Endothelial cell of umbilical vein (primary cell): Measurements from ENCODE around the gene ESPNL. TPM values are rescaled to one million over a fixed set of nuclear protein-coding genes. Genes with fewer than 3 reads are reported as not detected.

ENCODE experiments used
- BruUV-seq: library from RNA; stranded (reverse); fragments of 400-500 nt; replicated peaks from 2 replicates; lab custom pipeline; 2021; lab: Mats Ljungman, UMichigan
- CTCF ChIA-PET: fragments of 300-600, 350-600 bp; sonication (Branson Sonifier 250); formaldehyde crosslinking; loops from one replicate; lab custom pipeline; 2021; ENCODE audit warnings: antibody characterized with exemption, inconsistent platforms; lab: Charles Lee
- POLR2A ChIA-PET: fragments of 300-600, 350-600 bp; sonication (Branson Sonifier 250); formaldehyde crosslinking; loops from one replicate; lab custom pipeline; 2021; ENCODE audit warnings: antibody characterized with exemption, inconsistent platforms; lab: Charles Lee
- DNase-seq: peaks from one replicate; pipeline ENCODE4 v3.0.0-alpha.2; 2011; ENCODE audit warnings: low read depth, low spot score
- FAIRE-seq: peaks from 2 replicates; lab custom pipeline; 2011; peaks lifted over from hg19 to GRCh38; lab: Jason Lieb, UNC
- H2AFZ ChIP-seq: 2 replicates; pipeline ENCODE4 v1.6.0; 2012; ENCODE audit warnings: low read depth, low read length, control low read depth, inconsistent platforms
- H3K27ac ChIP-seq: 2 replicates; pipeline ENCODE4 v1.5.1; 2011; ENCODE audit warnings: low read depth, mild to moderate bottlenecking, control low read depth, low read length, moderate library complexity; ENCODE audit not compliant: insufficient read depth
- H3K27me3 ChIP-seq, 2 experiments: 2 replicates each; pipeline versions ENCODE4 v1.6.0 to v1.6.1; 2011; ENCODE audit warnings: low read length in 2 of 2, mixed read lengths in 1 of 2; ENCODE audit not compliant: control insufficient read depth in 2 of 2, insufficient read depth in 2 of 2
- H3K36me3 ChIP-seq, 2 experiments: 2 replicates in 1 of 2; 3 replicates in 1 of 2; pipeline ENCODE4 v1.5.1; 2011; ENCODE audit warnings: low read length in 2 of 2, mild to moderate bottlenecking in 1 of 2, moderate library complexity in 1 of 2; ENCODE audit not compliant: control insufficient read depth in 2 of 2, insufficient read depth in 2 of 2; ENCODE audit errors: extremely low read depth in 1 of 2
- H3K4me1 ChIP-seq: 3 replicates; pipeline ENCODE4 v1.5.1; 2011; ENCODE audit warnings: mild to moderate bottlenecking, low read length; ENCODE audit not compliant: control insufficient read depth, insufficient read depth; ENCODE audit errors: extremely low read depth
- H3K4me2 ChIP-seq: 2 replicates; pipeline ENCODE4 v1.6.1; 2011; ENCODE audit warnings: low read length, control low read depth, mixed read lengths; ENCODE audit not compliant: insufficient read depth
- H3K4me3 ChIP-seq, 3 experiments: fragments of 200-600 bp in 1 of 3; sonication (generic), shearing (Covaris generic) in 1 of 3; replicated peaks in 1 of 3; 2 replicates each; pipeline ENCODE4 v1.5.1; 2011 to 2016; ENCODE audit warnings: control low read depth in 3 of 3, low read length in 3 of 3, mild to moderate bottlenecking in 2 of 3, inconsistent platforms in 1 of 3, low read depth in 1 of 3, moderate library complexity in 1 of 3; ENCODE audit not compliant: insufficient read depth in 1 of 3
- H3K79me2 ChIP-seq: 2 replicates; pipeline ENCODE4 v1.6.0; 2012; ENCODE audit warnings: low read length, inconsistent platforms; ENCODE audit not compliant: control insufficient read depth, insufficient read depth
- H3K9ac ChIP-seq: replicated peaks from 2 replicates; pipeline ENCODE3; 2011; ENCODE audit warnings: low read length, control low read depth; ENCODE audit not compliant: insufficient read depth; ENCODE audit errors: extremely low read depth
- H3K9me1 ChIP-seq: replicated peaks from 3 replicates; pipeline ENCODE4 v1.6.0; 2011; ENCODE audit warnings: mild to moderate bottlenecking, low read length; ENCODE audit not compliant: control insufficient read depth, insufficient read depth; ENCODE audit errors: extremely low read depth
- H3K9me3 ChIP-seq: replicated peaks from 2 replicates; pipeline ENCODE4 v1.5.1; 2012; ENCODE audit warnings: low read length, inconsistent platforms; ENCODE audit not compliant: control insufficient read depth, insufficient read depth
- H4K20me1 ChIP-seq: replicated peaks from 2 replicates; pipeline ENCODE3; 2011; ENCODE audit warnings: mild to moderate bottlenecking, low read length; ENCODE audit not compliant: control insufficient read depth, insufficient read depth; ENCODE audit errors: extremely low read depth
- JUN ChIP-seq: IDR thresholded peaks from 2 replicates; pipeline ENCODE4 v1.6.1; 2011; ENCODE audit warnings: borderline replicate concordance, low read depth; ENCODE audit not compliant: insufficient read length, insufficient read depth
- MYC ChIP-seq: IDR thresholded peaks from one replicate; pipeline ENCODE4 v1.6.1; 2011; ENCODE audit warnings: mild to moderate bottlenecking, low read depth, low read length
- POLR2AphosphoS5 ChIP-seq: IDR thresholded peaks from 2 replicates; pipeline ENCODE4 v1.6.1; 2012; ENCODE audit warnings: low read depth, mild to moderate bottlenecking, control low read depth, low read length, moderate library complexity; ENCODE audit not compliant: insufficient read depth
- dilution Hi-C: fragments of 300-500 bp; cut with MboI; formaldehyde crosslinking; loops from one replicate; pipeline ENCODE4 v1.15.0; 2019; ENCODE audit warnings: low sequenced_read_pairs; ENCODE audit not compliant: extremely low pct_ligation_motif_present
- intact Hi-C: fragments of 100-400 bp; cut with micrococcal nuclease; formaldehyde crosslinking; loops from one replicate; pipeline ENCODE4 v1.10.0; 2022
- polyA plus RNA-seq, 4 experiments: library from polyadenylated mRNA; depleted of rRNA in 3 of 4; stranded (reverse) in 3 of 4; unstranded in 1 of 4; fragments of >200 nt; gene quantifications; 2 replicates each; pipeline versions ENCODE4 v1.2.1 to v1.2.3, GENCODE V29; 2011 to 2012; ENCODE audit warnings: missing spikeins in 1 of 4
- total RNA-seq: library from RNA; stranded (reverse); gene quantifications from 2 replicates; pipeline ENCODE4 v1.2.3, GENCODE V29; 2021
- TF ChIP-seq, protein P1 (sequence below), 2 donors: IDR thresholded peaks; 1 replicate in 1 of 2; 2 replicates in 1 of 2; pipeline ENCODE4 v1.5.1; 2011; ENCODE audit warnings: low read length in 2 of 2, mild to moderate bottlenecking in 2 of 2, moderate library complexity in 2 of 2, control low read depth in 1 of 2, inconsistent platforms in 1 of 2, low read depth in 1 of 2; ENCODE audit not compliant: insufficient read depth in 1 of 2; ENCODE audit errors: extremely low read depth in 1 of 2

ESPNL gene
- total and polyA plus RNA-seq, 2 donors (not counting 3 experiments of a cell fraction or from before 2014, with no cell fraction given), result not detected

DNA sequence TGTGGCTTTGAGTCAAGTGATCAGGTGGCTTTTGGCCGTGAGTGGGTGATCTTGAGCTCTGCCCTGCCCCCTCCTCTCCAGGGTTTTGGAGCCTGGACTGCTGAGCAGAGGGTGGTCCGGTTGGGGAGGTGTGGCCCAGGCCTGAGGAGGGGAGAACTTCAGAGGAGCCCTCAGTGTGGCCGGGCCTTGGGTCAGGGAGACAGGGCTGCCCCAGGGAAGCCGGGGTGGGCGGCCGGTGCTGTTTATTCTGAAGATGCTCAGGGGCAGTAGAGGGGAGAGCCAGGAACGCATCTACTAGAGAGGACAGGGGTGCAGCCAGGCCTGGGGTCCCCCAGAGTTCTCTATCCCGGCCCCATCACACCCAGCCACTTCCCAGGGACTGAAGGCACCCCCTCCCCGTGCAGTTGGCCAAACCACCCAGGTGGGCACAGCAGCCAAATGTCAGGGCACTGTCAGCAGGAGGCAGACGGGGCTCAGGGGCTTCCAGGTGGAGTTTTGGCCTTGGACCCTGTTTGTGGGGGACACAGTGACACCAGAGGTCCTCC lies 59.6 kb downstream of the ESPNL start:
- CTCF ChIA-PET, result interaction anchor here (1.3 to 3.2 kb wide), 4 partner anchors 8 to 104 kb away, joined by 4 to 35 read pairs (median 8); no protein-coding TSS in a partner anchor
- intact Hi-C loops, result loop anchor here (1.0 to 2.0 kb wide), 2 partner anchors 43 to 104 kb away; partner anchors contain the start of gene ILKAP
- no peak for FAIRE-seq

DNA sequence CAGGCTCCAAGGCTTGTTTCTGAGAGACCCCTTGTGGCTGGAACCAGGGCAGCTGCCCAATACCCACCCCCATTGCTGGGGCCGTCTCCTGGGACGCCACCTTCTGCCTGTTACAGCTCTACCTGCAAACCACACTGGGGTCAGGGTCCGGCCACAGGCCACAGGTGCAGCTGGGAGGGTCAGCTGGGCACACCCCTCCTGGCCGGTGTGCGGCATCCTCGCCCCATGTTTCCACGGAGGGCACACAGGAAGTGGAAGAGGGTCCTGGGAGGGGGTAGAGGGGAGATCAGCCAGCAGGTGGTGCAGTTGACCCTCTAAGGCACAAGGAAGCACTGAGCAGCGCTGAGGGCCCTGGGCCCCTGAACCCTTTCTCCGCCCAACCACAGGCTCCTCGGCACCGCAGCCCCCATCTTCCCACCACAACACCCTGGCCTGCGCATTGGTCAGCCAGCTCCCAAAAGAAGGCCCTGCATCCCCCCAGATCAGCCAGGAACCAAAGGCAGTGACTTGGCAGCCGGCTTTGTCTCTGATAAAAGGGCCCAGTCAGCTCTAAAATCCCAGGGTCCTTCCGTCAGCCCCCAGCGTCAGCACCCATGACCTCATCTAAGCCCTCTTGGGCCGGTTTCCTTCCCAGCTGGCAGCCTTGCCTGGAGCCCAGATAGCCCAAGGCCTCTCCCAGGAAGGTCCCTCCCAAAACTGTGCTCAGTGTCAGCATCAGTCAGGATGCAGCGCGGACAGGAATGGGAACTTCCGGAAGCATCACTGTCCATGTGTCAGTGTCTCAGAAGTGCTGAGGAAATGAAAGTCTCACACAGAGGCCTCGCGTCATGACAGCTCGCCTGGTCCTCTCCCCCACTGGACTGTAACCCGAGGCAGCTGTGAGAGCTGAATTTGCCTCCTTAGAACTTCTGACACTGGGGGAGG lies 60.3 kb downstream of the ESPNL start:
- intact Hi-C loops, result loop anchor here (1.0 kb wide), 1 partner anchor 103 kb away; no protein-coding TSS in a partner anchor
- FAIRE-seq, result no peak
- BruUV-seq, result no TSS peak

More for the DNA sequence above, 59.6 kb downstream of the ESPNL start:
- Histone ChIP-seq H3K4me2 (no peak overlapping the region), H3K9me3 (no peaks in the 10 kb centered on the region), H3K4me3 (no peak overlapping the region), H3K79me2 (no peaks in the 10 kb centered on the region), H3K4me1 (no peaks in the 10 kb centered on the region), H3K36me3 (no peaks in the 10 kb centered on the region), H2AFZ (no peak overlapping the region), H4K20me1 (no peaks in the 10 kb centered on the region), H3K27me3 (peaks cover 4 to 13% of the 10 kb centered on the region in 2 experiments), H3K9ac (no peak overlapping the region), H3K27ac (no peak overlapping the region), H3K9me1 (no peaks in the 10 kb centered on the region)
- no peak for DNase-seq
- no TSS peak for BruUV-seq
- no peak for TF ChIP-seq MYC
- POLR2A ChIA-PET, result no interaction called here
- dilution Hi-C loops, result no loop called here

More for the DNA sequence above, 60.3 kb downstream of the ESPNL start:
- Histone ChIP-seq H3K27me3 (peaks cover 4 to 13% of the 10 kb centered on the region in 2 experiments), H3K4me2 (no peak overlapping the region), H3K36me3 (no peaks in the 10 kb centered on the region), H2AFZ (no peak overlapping the region), H3K4me1 (no peaks in the 10 kb centered on the region), H3K9me3 (no peaks in the 10 kb centered on the region), H4K20me1 (no peaks in the 10 kb centered on the region), H3K79me2 (no peaks in the 10 kb centered on the region), H3K9me1 (no peaks in the 10 kb centered on the region), H3K27ac (no peak overlapping the region), H3K4me3 (no peak overlapping the region), H3K9ac (no peak overlapping the region)
- dilution Hi-C loops, result no loop called here
- ChIA-PET CTCF (interaction anchor here (1.0 to 3.2 kb wide), 6 partner anchors 7 to 302 kb away, joined by 3 to 35 read pairs (median 4); no protein-coding TSS in a partner anchor), POLR2A (no interaction called here)
- DNase-seq, result no peak
- TF ChIP-seq, protein P1, sequence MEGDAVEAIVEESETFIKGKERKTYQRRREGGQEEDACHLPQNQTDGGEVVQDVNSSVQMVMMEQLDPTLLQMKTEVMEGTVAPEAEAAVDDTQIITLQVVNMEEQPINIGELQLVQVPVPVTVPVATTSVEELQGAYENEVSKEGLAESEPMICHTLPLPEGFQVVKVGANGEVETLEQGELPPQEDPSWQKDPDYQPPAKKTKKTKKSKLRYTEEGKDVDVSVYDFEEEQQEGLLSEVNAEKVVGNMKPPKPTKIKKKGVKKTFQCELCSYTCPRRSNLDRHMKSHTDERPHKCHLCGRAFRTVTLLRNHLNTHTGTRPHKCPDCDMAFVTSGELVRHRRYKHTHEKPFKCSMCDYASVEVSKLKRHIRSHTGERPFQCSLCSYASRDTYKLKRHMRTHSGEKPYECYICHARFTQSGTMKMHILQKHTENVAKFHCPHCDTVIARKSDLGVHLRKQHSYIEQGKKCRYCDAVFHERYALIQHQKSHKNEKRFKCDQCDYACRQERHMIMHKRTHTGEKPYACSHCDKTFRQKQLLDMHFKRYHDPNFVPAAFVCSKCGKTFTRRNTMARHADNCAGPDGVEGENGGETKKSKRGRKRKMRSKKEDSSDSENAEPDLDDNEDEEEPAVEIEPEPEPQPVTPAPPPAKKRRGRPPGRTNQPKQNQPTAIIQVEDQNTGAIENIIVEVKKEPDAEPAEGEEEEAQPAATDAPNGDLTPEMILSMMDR (IDR thresholded peaks at IDR 0.05; ENCODE audit: extremely low read depth in 1 of 2, insufficient read depth in 1 of 2, low read depth in 1 of 2, low read length in 2 of 2), result peak in 1 of 2 donors; percentile 22
- TF ChIP-seq JUN (no peak), POLR2AphosphoS5 (no peak)
